G401 (cell line): Measurements from ENCODE around the gene GSDME. TPM values are rescaled to one million over a fixed set of nuclear protein-coding genes. Genes with fewer than 3 reads are reported as not detected.
A peak's percentile ranks its signal among the peaks of the same experiment; 100 is the strongest.

Experiments used
- DNase-seq: peaks from one replicate; pipeline ENCODE4 v3.0.0-alpha.2; 2015; ENCODE audit warnings: low spot score
- in situ Hi-C: cut with HindIII; loops from 2 replicates; pipeline ENCODE4 v1.10.0; 2016; ENCODE audit warnings: low sequenced_read_pairs, mixed read lengths
- total RNA-seq: library from RNA; depleted of rRNA; stranded (reverse); fragments of >200 nt; shearing (Covaris generic); gene quantifications from 2 replicates; pipeline ENCODE4 v1.2.3, GENCODE V29; 2014; rRNA removed

Gene GSDME
- total RNA-seq, 1 experiment from 2014 or later: 1.3 TPM

- DNase-seq: no peak
Measured at GRCh38 chr7:24685708-24686107, 71.6 kb downstream of the GSDME start.

DNA sequence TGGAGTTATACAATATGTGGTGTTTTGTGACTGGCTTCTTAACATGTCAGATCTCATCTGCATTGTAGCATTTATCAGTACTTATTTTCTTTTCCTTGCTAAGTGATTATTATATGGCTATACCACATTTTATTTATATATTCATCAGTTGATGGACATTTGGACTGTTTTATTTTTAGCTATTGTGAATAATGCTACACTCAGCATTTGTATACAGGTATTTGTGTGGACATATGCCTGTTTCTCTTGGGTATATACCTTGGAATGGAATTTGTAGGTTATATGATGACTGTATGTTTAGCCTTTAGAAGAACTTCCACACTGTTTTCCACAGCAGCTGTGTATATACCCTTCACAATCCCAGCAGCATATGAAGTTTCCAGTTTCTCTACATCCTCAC, 86.5 kb downstream of the GSDME start:
- no peak for DNase-seq
- in situ Hi-C loops: no loop called here

More at GRCh38 chr7:24685708-24686107, 71.6 kb downstream of the GSDME start:
- in situ Hi-C loops: no loop called here

DNA sequence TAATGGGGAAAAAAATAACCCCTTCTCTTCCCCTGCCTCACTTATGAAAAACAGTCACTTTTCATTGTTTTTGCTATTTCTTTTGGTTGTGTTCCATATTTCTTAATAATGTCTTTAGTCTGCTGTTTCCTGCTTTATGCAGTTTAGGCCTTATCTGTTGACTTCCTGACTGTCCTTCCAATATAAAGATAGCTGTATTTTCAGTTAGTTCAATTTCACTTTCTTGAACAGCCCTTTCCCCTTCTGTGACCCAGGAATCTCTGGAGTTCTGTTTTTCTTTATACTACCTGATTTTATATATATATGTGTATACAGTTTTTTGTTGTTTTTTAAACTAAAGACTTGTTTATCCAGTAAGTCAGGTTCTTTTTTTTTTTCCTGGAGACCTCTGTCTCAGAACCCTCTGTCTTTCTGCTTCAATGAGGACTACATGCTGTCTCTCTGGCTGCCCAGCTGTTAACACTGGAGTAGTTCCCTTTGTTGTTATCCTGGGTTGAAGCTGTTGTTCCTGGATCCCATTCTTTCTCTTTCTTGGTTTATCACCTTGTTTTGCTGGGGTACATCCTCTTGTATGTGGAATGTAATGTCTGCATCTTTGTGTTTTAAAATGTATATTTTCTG, 87.2 kb downstream of the GSDME start:
- in situ Hi-C loops: no loop called here

DNA sequence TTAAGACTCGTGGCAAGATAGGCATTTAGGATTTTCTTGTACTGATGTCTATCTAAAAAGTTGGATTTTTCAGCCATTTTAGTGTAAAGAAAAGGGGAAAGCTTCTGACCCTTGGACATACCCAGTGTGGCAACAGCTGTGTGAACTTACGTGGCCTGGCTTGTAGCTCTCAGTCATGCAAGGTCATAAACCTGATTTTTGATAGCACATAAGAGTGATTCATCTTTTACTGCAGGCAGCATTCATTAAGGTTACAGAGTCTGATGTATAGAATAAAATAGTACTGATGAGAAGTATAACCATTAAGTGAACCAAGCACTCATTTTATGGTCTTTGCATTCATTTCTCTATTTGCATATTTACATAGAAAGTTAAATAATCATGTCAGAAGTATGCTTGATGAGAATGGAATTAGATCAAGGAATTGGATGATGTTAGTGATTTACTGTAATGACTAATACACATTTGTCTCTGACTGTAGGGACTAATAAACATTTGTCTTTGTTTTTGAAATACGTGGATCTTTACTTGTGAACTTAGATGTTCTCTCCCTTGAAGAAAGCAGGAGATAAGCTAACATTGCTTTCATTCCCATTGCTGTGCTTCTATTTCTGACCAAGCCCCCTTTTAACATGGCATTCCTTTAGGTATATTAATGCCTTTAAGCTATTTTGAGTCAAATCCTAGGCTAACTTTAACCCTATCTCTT, 88.2 kb downstream of the GSDME start:
- in situ Hi-C loops: no loop called here
- DNase-seq: no peak

More for the DNA sequence above, 87.2 kb downstream of the GSDME start:
- no peak for DNase-seq

DNA sequence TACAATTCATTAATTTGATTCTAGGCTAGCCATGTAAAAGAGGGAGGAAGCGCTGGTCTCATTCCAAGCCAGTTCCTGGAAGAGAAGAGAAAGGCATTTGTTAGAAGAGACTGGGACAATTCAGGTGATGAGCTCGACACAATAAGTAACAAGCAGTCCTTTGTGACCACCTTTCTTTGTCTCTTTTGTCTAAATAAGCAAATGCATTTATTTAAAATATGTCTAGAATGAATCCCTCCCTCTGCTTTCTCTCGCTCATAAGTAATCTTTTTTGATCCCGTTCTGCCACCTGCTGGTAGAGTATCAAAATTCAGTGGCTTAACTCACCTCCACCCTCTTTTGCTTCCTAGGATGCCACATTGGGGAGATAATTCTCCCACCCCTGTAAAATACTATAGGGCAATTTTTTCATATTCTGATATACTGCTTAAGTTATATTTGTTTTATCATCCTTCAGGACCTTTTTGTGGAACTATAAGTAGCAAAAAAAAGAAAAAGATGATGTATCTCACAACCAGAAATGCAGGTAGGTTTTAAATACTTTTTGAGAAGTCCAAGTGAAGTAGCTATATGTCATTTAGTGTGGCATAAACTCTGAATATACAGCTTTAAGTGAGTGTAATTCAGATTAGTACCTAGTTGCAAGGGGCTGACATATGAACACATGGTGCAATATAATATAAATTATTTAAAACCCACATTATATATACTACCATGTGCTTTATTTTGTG, 91.5 kb downstream of the GSDME start:
- DNase-seq: peak; percentile 47
- in situ Hi-C loops: no loop called here

DNA sequence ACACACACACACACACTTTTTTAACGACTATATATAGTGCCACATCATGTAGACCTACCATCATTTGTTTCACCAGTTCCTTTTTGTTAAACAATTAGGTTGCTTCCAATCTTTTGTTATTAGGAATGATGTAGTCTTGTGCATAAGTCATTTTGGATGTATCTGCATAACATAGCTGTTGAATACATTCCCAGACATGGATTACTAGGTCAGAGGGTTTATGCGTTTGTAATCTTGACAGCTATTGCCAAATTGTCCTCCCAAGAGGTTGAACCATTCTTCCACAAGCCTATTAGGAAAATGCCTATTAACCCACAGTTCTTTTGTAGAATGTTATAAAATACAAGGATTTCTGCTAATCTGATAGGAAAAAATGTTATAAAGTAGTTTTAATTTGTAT, 96.7 kb downstream of the GSDME start:
- DNase-seq: no peak
- in situ Hi-C loops: no loop called here

- in situ Hi-C loops: no loop called here
- DNase-seq: no peak
Measured at GRCh38 chr7:24659505-24659904, 97.8 kb downstream of the GSDME start.

DNA sequence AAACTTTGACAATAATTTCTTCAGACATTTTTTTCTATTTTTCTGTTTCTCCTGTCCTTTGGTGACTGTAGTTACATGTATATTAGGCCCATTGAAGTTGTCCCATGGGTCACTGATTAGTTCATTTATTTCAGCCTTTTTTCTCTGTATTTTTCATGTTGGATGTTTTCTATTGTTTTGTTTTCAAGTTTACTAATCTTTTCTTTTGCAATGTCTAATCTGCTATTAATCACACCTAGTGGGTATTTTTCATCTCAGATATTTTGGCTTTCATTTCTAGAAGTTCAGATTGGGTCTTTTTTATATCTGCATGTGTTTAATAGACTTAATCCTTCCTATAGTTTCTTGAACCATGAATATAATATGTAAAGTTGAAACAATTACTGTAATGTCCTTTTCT, 99.3 kb downstream of the GSDME start:
- DNase-seq: no peak
- in situ Hi-C loops: no loop called here

DNA sequence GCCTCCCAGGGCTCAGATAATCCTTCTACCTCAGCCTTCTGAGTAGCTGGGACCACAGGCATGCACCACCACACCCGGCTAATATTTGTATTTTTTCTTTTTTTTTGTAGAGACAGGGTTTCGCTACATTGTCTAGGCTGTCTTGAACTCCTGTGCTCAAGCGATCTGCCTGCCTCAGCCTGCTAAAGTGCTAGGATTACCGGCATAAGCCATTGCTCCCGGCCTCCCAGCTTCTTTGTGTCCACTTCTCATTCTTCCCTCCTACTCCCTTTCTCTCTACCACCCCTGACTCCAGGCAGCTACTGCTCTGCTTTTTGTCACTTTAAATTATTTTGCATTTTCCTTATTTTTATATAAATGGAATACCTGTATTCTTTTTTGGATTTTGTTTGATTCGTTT, 100.7 kb downstream of the GSDME start:
- in situ Hi-C loops: no loop called here
- DNase-seq: no peak

GRCh38 chr7:24654305-24654704, 103.0 kb downstream of the GSDME start:
- in situ Hi-C loops: no loop called here
- DNase-seq: no peak

DNA sequence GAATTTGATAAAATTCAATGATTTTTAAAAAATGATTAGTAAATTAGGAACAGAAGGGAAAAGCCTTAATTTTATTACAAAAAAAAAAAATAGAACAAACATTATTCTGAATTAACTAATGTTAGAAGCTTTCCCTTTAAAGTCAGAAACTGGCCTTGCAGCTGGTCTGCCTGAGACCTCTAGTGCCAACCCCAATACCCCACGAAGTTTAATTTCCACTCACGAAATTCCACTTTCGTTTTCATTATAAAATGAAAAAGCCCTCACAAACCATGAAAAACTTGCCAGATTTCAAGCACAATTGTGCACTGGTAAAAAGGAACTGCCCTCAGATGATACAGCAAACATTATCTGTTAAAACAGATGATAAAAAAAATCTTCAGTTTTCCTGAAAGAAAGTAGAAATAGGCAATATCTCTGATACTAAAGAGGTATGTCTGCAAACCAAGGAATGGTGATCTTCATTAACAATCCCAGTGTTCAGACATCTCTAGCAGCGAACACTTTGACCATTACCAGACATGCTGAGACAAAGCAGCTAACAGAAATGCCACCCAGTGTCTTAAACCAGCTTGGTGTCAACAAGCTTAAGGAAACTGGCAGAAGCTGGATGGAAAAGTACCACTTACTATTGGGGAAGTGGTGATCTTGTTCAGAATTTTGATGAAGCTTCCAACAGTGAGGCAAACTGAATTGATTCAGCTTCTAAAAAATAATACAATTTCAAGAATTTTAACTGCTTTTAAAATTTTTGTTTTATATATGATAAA, 103.8 kb downstream of the GSDME start:
- DNase-seq: peak; percentile 30
- in situ Hi-C loops: no loop called here

- DNase-seq: peak; percentile 6
- in situ Hi-C loops: no loop called here
Measured at GRCh38 chr7:24652251-24652939, 104.9 kb downstream of the GSDME start.

Other genes starting within 250 kb of the GSDME start
- 9.6 and 15.5 TPM in 2 replicates for gene PALS2, start 184.0 kb downstream of the GSDME start, total RNA-seq
- 3.6 and 7.1 TPM in 2 replicates for gene OSBPL3, start 222.7 kb upstream of the GSDME start, total RNA-seq